ENCODE results near the gene JARID2. TPM values are rescaled to one million over a fixed set of nuclear protein-coding genes. Genes with fewer than 3 reads are reported as not detected.
A peak's percentile ranks its signal among the peaks of the same experiment; 100 is the strongest.

JARID2 gene
- total RNA-seq, 1 donor from 2014 or later: 43.9 TPM

GRCh38 chr6:15560713-15561112 lies 314.8 kb downstream of the JARID2 start:
- no peak for TF ChIP-seq CTCF (conservative IDR thresholded peaks at IDR 0.05)
- Mint-ChIP-seq H3K4me1 (ENCODE audit: unreplicated experiment) (peaks cover 7% of the 10 kb centered on the region), H3K27me3 (no peaks in the 10 kb centered on the region), H3K9me3 (no peaks in the 10 kb centered on the region), H3K36me3 (no peaks in the 10 kb centered on the region), H3K27ac (no peak overlapping the region), H3K4me3 (no peak overlapping the region)
- DNase-seq (ENCODE audit: extremely low spot score, unreplicated experiment): no peak

- DNase-seq (ENCODE audit: extremely low spot score, unreplicated experiment): no peak
- no peak for TF ChIP-seq CTCF (conservative IDR thresholded peaks at IDR 0.05)
- H3K9me3 Mint-ChIP-seq: no peaks in the 10 kb centered on the region
- H3K36me3 Mint-ChIP-seq: no peaks in the 10 kb centered on the region
- H3K27ac Mint-ChIP-seq: no peak overlapping the region
- H3K4me1 Mint-ChIP-seq (ENCODE audit: unreplicated experiment): peaks cover 7% of the 10 kb centered on the region
- no peaks in the 10 kb centered on the region for H3K27me3 Mint-ChIP-seq
- no peak overlapping the region for H3K4me3 Mint-ChIP-seq
Measured at GRCh38 chr6:15561447-15562199, 315.8 kb downstream of the JARID2 start.

- Mint-ChIP-seq H3K9me3 (no peaks in the 10 kb centered on the region), H3K4me1 (ENCODE audit: unreplicated experiment) (peaks cover 7% of the 10 kb centered on the region), H3K36me3 (peaks cover 3% of the 10 kb centered on the region), H3K4me3 (no peak overlapping the region), H3K27me3 (no peaks in the 10 kb centered on the region), H3K27ac (no peak overlapping the region)
- DNase-seq (ENCODE audit: extremely low spot score, unreplicated experiment): no peak
- no peak for TF ChIP-seq CTCF (conservative IDR thresholded peaks at IDR 0.05)
Measured at GRCh38 chr6:15562977-15563376, 317.1 kb downstream of the JARID2 start.

GRCh38 chr6:15569035-15569995 lies 323.4 kb downstream of the JARID2 start:
- DNase-seq (ENCODE audit: extremely low spot score, unreplicated experiment): no peak
- Mint-ChIP-seq H3K27ac (peak overlapping the region; percentile 68), H3K4me3 (peak overlapping the region; percentile 40), H3K4me1 (ENCODE audit: unreplicated experiment) (peaks cover 17% of the 10 kb centered on the region), H3K27me3 (no peaks in the 10 kb centered on the region), H3K9me3 (no peaks in the 10 kb centered on the region), H3K36me3 (peaks cover 7% of the 10 kb centered on the region)
- TF ChIP-seq CTCF (conservative IDR thresholded peaks at IDR 0.05): no peak

- no peaks in the 10 kb centered on the region for H3K27me3 Mint-ChIP-seq
- H3K4me3 Mint-ChIP-seq: peak overlapping the region; percentile 40
- H3K4me1 Mint-ChIP-seq (ENCODE audit: unreplicated experiment): peaks cover 20% of the 10 kb centered on the region
- no peaks in the 10 kb centered on the region for H3K9me3 Mint-ChIP-seq
- peaks cover 7% of the 10 kb centered on the region for H3K36me3 Mint-ChIP-seq
- no peak for DNase-seq (ENCODE audit: extremely low spot score, unreplicated experiment)
- peak overlapping the region; percentile 68 for H3K27ac Mint-ChIP-seq
- no peak for TF ChIP-seq CTCF (conservative IDR thresholded peaks at IDR 0.05)
Measured at GRCh38 chr6:15570171-15570570, 324.3 kb downstream of the JARID2 start.
